Adrenal gland (tissue), 5 donors: ENCODE data around the gene CARTPT.

Experiments
- POLR2A ChIP-seq, 2 donors: fragments of 450-650 bp; IDR thresholded peaks; one replicate each; pipeline ENCODE4 v1.6.1; 2017; ENCODE audit warnings: antibody characterized with exemption in 2 of 2, mild to moderate bottlenecking in 2 of 2, moderate library complexity in 1 of 2
- TF ChIP-seq, protein P1 (sequence below), 6 experiments: fragments of 450-650 bp in 4 of 6; fragments of 200-600 bp in 2 of 6; sonication (generic) in 1 of 6; IDR thresholded peaks; 1 replicate in 5 of 6; 2 replicates in 1 of 6; pipeline versions ENCODE4 v1.5.1 to v1.8.0; 2016 to 2021; ENCODE audit warnings: antibody characterized with exemption in 6 of 6, mild to moderate bottlenecking in 2 of 6, moderate library complexity in 1 of 6
- donor health status: DM: no; HTN: no; CAD: no.

DNA sequence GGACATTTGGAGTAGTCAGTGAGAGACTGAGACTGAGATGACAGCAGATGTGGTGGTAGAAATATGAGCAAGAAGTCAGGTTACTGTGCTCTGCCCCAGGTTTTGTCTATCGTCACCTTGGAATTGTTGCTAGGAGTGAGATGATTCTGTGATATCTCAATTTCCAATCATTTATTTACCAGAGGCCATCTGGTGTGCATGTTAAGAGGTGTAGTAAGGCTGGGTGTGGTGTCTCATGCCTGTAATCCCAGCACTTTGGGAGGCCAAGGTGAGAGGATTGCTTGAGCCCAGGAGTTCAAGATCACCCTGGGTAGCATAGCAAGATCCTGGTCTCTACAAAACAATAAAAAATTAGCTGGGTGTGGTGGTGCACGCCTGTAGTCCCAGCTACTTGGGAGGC, 38.6 kb upstream of the CARTPT start:
- TF ChIP-seq, protein P1, sequence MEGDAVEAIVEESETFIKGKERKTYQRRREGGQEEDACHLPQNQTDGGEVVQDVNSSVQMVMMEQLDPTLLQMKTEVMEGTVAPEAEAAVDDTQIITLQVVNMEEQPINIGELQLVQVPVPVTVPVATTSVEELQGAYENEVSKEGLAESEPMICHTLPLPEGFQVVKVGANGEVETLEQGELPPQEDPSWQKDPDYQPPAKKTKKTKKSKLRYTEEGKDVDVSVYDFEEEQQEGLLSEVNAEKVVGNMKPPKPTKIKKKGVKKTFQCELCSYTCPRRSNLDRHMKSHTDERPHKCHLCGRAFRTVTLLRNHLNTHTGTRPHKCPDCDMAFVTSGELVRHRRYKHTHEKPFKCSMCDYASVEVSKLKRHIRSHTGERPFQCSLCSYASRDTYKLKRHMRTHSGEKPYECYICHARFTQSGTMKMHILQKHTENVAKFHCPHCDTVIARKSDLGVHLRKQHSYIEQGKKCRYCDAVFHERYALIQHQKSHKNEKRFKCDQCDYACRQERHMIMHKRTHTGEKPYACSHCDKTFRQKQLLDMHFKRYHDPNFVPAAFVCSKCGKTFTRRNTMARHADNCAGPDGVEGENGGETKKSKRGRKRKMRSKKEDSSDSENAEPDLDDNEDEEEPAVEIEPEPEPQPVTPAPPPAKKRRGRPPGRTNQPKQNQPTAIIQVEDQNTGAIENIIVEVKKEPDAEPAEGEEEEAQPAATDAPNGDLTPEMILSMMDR (IDR thresholded peaks at IDR 0.05): no peak
- no peak for TF ChIP-seq POLR2A (IDR thresholded peaks at IDR 0.05)
